RWPE2 (cell line): Measurements from ENCODE around the gene SMAD3.

Source experiments
- ATAC-seq: fragments of 200-7000 bp; cut with Tn5 transposase; 3 replicates; pipeline ENCODE4 v1.9.1; 2021; ENCODE audit warnings: low read depth
- DNase-seq: peaks from one replicate; pipeline ENCODE4 v3.0.0-alpha.2; 2020; ENCODE audit warnings: low spot score
- H3K27ac ChIP-seq: fragments of 450-650 bp; 2 replicates; pipeline ENCODE4 v1.5.1; 2017; ENCODE audit warnings: mild to moderate bottlenecking; ENCODE audit not compliant: poor library complexity, severe bottlenecking
- H3K27me3 ChIP-seq: fragments of 250-450 bp; sonication (Bioruptor Pico); 2 replicates; pipeline ENCODE4 v1.5.1; 2021; ENCODE audit warnings: mild to moderate bottlenecking, moderate library complexity; ENCODE audit not compliant: insufficient read depth, poor library complexity, severe bottlenecking
- H3K36me3 ChIP-seq: fragments of 250-450 bp; sonication (Bioruptor Pico); 2 replicates; pipeline ENCODE4 v1.5.1; 2020; ENCODE audit warnings: low read depth, mild to moderate bottlenecking, moderate library complexity
- H3K4me1 ChIP-seq: fragments of 250-450 bp; sonication (Bioruptor Pico); 2 replicates; pipeline ENCODE4 v1.5.1; 2021; ENCODE audit warnings: mild to moderate bottlenecking, moderate library complexity; ENCODE audit not compliant: insufficient read depth, poor library complexity, severe bottlenecking
- H3K4me3 ChIP-seq: fragments of 250-450 bp; sonication (Bioruptor Pico); 2 replicates; pipeline ENCODE4 v1.5.1; 2021; ENCODE audit warnings: mild to moderate bottlenecking, moderate library complexity; ENCODE audit not compliant: severe bottlenecking
- H3K9me3 ChIP-seq: fragments of 250-450 bp; sonication (Bioruptor Pico); 2 replicates; pipeline ENCODE4 v1.5.1; 2021; ENCODE audit warnings: mild to moderate bottlenecking, moderate library complexity; ENCODE audit not compliant: severe bottlenecking
- CTCF ChIP-seq: fragments of 450-650 bp; IDR thresholded peaks from one replicate; pipeline ENCODE4 v1.5.1; 2017; ENCODE audit warnings: mild to moderate bottlenecking, moderate library complexity; ENCODE audit not compliant: poor library complexity, severe bottlenecking

The SMAD3 gene

DNA sequence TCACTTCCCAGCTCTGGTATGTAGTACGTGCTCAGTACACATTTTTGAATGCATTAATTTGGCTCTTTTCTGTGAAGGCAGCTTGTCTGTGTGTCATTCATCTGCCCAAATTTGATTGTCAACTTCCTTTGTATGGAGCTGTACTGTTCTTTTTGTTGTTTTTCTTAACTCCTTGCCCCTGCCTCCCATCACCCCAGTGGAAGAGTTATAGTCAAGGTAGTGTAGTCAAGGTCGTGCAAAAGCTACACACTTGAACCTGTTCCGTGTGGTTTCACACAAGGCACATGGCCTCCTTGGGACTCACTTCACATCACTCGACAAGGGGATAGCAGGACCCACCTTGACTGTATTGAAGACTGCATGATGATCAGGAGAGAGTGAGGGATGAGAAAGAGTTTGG, 37.6 kb downstream of the SMAD3 start:
- no peak overlapping the region for H3K4me3 ChIP-seq
- H3K9me3 ChIP-seq, result no peaks in the 10 kb centered on the region
- ATAC-seq (no peak), DNase-seq (no peak)
- H3K4me1 ChIP-seq, result peaks cover 67% of the 10 kb centered on the region
- no peak for TF ChIP-seq CTCF
- H3K27me3 ChIP-seq, result no peaks in the 10 kb centered on the region
- peaks cover 15% of the 10 kb centered on the region for H3K36me3 ChIP-seq
- H3K27ac ChIP-seq, result peak overlapping the region; percentile 100

DNA sequence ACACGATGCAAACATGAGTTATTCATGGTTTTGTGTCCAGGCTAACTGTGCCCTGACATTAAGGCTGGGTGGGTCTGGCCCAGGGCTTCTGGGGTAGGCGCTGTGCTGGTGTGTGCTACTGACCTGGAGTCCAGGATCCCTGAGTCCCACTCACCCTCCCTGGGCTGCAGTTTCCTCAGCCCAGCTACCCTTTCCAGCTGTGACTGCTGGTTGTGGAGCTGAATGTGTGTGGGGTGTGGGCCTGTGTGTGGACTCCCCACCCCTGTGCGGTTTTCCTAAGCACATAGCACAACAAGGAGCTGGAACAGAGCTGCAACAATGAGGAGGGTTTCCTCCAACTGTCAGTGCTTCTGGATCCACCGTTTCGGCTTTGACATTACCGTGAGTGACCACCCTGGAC, 38.0 kb downstream of the SMAD3 start:
- Histone ChIP-seq H3K27ac (peak overlapping the region; percentile 100), H3K4me3 (no peak overlapping the region), H3K27me3 (no peaks in the 10 kb centered on the region), H3K4me1 (peaks cover 67% of the 10 kb centered on the region), H3K9me3 (no peaks in the 10 kb centered on the region), H3K36me3 (peaks cover 15% of the 10 kb centered on the region)
- ATAC-seq (no peak), DNase-seq (no peak)
- TF ChIP-seq CTCF, result no peak

DNA sequence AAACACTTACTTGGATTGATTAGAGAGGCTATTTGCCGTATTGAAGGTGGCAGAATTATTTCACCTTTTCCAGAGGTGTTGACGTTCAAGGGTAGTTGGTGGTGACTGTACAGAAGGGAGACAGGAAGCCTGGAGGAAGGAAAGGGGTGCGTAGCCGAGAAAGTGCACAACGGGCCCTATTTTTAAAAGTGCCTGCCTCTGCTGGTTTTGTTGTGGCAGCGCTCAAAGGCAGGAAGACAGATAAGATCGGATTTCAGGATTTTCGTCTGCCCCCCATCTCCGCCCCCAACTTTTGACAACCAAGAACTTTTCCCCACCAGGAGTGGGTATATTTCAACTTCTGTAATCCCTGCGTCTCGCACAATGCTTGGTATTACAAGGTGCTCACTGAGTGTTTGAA, 38.5 kb downstream of the SMAD3 start:
- DNase-seq (no peak), ATAC-seq (no peak)
- no peaks in the 10 kb centered on the region for H3K27me3 ChIP-seq
- no peak for TF ChIP-seq CTCF
- H3K4me1 ChIP-seq, result peaks cover 65% of the 10 kb centered on the region
- H3K4me3 ChIP-seq, result no peak overlapping the region
- H3K9me3 ChIP-seq, result no peaks in the 10 kb centered on the region
- peaks cover 13% of the 10 kb centered on the region for H3K36me3 ChIP-seq
- H3K27ac ChIP-seq, result peak overlapping the region; percentile 100

- H3K4me1 ChIP-seq, result peaks cover 58% of the 10 kb centered on the region
- H3K27ac ChIP-seq, result peak overlapping the region; percentile 100
- no peak for TF ChIP-seq CTCF
- no peaks in the 10 kb centered on the region for H3K9me3 ChIP-seq
- no peaks in the 10 kb centered on the region for H3K27me3 ChIP-seq
- no peak for DNase-seq
- peaks cover 6% of the 10 kb centered on the region for H3K36me3 ChIP-seq
- H3K4me3 ChIP-seq, result no peak overlapping the region
- ATAC-seq, result no peak
Measured at GRCh38 chr15:67104510-67104909, 39.1 kb downstream of the SMAD3 start.

DNA sequence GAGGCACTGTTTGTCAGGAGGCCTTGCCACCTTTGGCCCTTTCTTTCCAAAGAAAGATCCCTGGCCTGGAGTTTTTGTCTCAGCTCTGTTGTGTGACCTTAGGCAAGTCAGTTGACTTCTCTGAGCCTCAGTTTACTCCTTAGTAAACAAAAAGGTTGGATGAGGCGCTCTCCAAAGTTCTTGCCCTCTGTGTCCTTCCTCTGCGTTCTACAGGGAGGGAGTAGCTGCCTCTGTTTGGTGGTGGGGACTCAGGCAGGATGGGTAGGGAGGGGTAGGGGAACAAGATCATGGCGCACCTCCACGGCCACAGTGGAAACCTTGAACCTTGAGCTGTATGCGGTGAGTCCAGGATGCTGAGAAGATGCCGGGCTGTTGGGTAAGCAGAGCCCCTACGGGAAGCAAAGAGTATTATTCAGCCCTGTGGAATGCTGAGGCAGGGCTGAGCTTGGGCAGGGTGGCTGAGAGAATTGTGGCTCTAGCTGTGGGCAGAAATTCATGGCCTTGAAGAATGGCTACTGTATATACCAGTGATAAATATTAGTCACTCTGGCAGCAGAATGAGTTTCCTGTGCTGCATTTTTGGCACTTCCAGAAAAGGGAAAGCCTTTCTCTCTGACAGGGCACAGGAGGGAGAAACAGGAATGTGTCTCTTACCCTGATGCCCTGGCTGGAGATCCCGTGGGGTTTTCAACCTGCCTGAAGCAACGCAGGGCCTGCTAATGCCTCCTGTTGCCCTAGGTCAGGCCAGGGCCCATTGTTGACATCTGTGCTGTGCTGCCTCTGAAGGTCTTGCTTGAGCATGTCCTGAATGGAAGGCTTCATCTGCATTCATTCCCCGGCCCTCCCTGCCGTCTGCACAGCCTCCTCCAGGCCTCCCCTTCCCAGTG, 39.9 kb downstream of the SMAD3 start:
- peaks cover 3% of the 10 kb centered on the region; the same call in 1 of the 2 replicates for H3K36me3 ChIP-seq
- H3K27ac ChIP-seq, result peak overlapping the region; percentile 100
- H3K4me1 ChIP-seq, result peaks cover 55% of the 10 kb centered on the region
- H3K27me3 ChIP-seq, result no peaks in the 10 kb centered on the region
- no peak overlapping the region for H3K4me3 ChIP-seq
- ATAC-seq, result peak; percentile 85
- no peaks in the 10 kb centered on the region for H3K9me3 ChIP-seq
- TF ChIP-seq CTCF, result peak; percentile 21
- DNase-seq, result peak; percentile 97
